GM18511 (cell line): ENCODE measurements around the gene CRIM1.

Experiments used
- ATAC-seq: cut with Tn5 transposase; IDR thresholded peaks from one replicate; pipeline ENCODE4 v1.9.1; 2021; ENCODE audit warnings: mild to moderate bottlenecking, moderate library complexity; ENCODE audit not compliant: unreplicated experiment

The CRIM1 gene

DNA sequence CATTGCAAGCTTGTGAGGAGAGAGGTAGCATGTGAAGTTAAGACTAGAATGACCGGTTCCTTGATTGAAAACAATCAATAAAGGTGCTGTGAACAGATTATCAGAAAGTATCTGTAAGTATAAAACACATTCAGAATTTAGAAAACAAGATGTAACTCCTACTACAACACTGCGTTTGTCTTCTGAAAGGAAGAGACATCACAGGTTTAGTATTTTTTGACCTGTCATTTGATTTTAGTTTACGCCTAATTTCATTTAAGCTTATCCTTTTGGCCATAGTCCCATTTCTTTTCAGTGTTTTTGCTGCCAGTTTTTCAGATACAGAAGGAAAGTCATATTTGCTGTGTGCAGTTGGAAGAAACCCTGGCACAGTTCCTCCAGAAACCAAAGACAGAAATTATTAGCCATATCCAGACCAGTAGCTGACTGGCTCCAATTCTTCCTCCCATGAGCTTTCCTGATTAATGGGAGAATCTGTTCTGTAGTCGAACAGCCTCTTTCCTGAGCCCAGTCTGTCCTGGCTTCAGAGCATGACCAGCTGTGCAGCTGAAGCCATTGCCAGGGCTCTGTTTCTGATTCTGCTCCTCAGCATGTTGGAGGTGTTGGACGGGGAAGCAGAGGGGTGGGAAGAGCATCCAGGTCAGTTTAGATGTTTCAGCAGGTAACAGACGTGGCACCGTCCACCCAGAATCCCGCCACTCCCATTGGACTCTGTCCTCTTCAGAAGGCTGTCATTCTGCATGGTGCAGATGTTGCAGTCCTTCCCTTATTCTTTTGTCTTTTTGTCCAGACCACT lies 61.0 kb downstream of the CRIM1 start:
- no peak for ATAC-seq

DNA sequence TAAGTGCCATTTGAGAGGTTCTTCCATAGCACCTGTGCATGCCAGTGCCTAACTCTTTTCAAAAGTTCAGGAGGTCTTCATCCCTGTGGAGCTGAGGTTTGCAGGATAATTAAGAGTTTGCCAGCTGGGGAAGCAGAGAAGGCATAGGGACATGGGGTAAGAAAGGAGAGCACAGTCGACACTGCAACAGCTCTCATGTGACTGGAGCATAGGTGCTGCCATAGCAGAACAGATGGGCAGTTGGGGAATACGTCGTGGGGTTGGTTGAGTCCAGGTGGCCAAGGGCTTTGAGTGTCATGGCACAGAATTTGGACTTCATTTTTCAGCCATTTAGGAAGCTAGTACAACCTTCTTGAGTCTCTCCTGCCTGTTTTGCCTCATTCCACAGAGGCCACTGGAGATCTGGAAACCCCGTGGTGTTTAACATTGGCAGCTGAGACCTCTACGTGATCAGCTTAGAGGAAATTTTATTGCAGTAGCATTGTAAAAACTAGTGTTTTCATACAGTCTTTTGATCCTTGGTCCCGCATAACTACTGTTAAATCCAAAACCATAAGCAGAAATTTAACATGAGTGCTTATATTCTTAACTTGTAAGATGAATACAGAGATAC lies 65.1 kb downstream of the CRIM1 start:
- no peak for ATAC-seq

DNA sequence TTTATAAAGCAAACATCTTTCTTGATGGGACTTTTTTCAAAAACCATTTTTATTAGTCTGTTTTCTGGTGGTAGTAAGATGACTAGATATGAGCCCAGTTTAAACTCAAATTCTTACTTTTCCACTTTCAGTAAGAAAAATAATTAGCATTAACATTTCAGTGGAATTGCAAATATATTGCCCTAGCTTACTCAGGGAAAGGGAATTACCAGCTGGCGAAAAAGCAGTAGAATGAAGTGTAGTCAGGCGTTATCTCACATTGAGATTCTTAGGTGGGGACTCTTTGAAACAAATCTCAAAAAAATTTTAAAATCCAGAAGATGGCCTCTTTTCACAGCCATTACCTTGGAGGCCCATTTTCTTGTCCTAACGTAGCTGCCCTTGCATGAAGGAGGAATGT lies 65.8 kb downstream of the CRIM1 start:
- ATAC-seq, result no peak

DNA sequence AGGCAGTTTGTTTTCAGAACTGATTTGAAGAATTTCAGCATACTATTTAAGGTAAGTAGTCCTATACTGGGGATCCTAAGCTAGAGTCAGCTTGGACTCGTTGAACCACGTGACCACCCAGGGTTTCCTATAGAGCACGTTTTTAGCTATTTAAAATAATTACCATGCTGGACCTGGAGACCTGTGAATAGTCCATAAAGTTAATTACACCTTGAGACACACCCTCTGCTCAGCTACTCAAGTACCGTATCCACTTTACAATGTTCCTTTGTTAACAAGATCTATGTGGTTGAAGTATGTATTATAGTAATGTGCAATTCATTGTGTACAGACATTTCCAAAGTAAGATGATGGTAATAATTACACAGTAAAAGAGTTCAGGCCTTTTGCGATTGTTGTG lies 67.6 kb downstream of the CRIM1 start:
- no peak for ATAC-seq

DNA sequence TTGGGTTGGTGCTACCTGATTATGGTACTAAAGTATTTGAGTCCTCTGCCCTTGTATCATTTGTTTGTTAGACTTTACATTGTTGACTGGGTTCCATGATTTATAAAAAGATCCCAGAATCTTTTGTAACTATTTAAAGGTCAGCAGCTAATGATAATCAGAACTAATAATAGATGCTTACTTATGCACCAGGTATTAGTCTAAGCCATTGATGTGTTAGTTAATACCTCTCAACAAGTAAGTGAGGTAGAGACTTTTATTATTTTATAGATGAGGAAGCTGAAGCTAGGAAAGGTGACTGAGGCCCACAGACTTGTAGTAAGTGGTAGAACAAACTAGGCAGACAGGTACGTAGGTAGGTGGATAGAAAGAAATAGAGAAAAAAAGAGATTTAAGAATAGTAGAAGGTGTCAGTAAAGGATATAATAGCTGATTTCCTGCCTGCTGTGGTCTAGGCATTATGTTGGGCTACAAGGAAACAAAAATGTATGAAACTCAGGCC lies 68.1 kb downstream of the CRIM1 start:
- no peak for ATAC-seq

DNA sequence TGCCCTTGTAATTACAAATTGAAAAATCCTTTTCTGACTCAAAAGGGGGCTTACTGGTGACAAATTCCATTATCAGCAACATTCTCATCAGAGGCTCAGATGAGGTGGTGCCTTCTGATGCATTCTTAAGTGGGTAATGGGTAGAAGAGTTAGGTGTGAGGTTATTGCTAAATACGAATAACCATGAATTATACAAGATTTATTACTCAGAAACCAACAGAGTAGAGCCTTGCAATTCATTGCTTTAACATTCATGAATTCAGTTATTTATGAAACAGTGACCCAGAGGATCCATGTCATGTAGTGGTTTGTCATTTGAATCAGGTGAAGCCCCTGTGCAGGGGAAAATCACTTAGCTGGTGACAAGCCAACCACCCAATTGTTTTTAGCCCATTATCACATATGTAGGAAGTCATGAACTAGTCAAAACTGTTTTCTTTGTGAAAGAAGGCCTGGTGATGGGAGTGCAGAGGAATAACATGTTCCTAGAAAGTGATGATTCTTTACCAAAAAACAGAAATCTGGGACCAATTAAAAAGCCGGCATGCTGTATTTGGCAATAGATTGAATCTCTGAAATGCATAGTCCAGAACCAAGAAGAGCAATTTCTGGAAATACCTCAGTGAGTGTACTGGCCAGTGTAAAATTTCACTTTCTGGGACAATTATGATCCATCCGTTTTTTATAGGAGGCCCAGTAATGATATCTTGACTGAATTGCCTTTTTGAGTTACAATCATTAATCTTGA lies 70.2 kb downstream of the CRIM1 start:
- peak; percentile 53 for ATAC-seq

DNA sequence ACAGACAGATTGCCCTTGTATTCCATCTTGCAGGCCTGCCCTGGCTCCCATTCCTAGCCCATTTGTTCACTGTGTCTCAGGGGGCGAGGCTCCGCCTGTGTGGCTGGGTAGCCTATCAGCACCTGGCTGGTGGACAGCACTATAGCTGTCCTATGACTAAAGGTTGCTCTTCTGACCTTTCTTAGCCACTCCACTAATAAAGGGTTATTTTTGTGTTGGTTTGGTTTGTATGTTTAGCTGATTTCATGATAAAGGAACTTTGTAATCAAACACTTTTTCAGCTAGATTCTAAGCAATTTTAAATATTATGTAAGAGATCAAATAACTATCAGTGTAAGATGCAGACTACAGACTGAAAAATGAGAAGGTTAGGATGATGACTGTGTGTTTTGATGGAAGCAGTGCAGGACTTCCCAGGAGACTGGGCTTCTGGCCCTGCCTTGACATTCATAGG lies 72.2 kb downstream of the CRIM1 start:
- no peak for ATAC-seq

DNA sequence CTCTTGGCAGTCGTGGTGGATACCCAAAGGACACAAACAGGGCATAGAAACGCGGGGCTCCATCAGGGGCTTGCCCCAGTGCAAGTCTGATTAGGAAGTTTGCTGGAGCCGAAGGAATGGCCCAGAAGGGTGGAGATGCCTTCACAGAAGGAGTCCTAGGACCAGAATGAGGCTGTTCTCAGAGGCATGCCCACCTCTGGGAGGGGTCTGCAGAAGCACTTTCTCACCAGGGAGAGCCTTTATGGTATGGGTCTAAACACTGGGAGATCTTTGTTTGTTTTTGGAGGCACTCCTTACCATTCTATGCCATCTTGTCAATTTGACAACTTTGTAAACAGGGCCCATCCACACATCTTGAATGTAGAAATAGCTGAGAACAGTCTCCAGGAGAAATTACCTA lies 75.0 kb downstream of the CRIM1 start:
- no peak for ATAC-seq

DNA sequence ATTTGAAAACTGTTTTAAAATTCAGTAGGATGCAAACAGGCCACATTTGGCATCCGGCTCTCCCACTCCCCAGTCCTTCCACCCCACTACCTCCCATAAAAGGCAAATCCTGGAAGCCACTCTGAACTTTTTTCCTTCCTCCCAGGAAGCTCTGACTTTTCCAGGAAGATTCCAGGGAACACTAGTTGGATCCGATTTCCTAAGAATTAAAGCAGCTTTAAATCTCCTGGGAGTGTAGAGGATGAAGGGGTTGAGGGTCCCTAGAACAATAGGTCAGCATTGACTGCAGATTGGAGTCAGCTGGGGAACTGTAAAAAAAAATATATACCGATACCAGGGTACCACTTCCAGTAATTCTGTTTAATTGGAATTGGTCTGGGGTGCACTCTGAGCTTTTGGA lies 76.9 kb downstream of the CRIM1 start:
- no peak for ATAC-seq

DNA sequence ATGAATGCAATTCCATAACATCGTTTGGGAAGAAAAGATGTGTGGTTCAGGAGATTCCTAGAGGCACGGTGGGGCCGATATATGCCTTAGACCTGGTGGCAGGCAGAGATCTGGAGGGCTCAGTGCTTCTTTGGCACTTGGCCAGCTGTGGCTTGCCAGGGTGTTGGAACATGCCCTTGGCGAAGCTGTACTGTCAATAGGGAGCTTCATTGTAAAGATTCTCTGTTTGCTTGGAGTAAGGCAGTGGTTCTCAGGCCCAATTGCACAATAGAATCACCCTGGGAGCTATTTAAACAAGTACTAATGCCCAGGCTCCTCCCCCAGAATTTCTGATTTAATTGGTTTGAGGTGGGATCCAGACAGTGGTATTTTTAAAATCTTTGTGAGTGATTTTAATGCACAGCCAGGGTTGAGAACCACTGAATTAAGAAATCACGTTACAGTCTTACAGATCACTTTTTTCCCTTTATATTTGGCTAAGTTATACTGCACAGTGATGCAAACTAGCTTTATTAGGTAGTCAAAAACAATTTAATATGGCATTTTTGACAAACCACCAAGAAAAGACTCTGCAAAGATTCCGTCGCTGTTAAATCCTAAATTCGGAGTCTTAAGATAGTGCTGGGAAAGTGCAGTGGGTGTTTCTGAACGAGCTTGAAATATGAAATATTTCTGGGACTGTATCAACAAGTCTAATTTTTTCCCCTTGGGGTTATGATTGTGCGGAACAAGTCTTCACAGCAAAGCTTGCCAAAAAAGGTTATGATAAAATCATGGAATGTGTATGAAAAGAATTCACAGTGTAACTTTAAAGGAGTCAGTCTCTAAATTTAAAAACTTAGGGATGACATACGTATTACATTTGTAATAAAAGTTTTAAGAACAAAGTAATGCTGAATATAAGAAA lies 78.0 kb downstream of the CRIM1 start:
- ATAC-seq, result no peak

DNA sequence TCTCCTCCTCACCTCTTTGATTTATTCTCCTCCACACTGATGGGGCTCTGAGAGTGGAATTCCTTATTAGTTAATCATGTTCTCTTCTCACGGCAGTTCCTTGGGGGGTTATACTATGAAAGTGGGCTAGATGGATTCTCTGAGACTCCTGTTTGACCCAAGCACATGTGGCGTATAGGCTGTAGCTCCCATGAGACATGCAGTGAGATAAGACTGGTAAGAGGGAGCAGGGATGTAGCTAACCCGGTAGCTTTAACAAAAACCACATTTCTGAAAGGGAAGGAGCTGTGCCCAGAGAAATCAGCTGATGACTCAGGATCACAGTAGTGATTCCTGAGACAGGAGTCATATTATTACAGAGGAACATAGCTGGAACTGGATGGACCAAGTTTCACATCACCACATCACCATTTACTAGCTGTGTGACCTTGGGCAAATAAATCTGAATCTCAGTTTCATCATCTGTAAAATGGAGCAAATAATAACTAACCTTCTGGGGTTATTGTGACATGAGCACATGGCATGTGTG lies 82.9 kb downstream of the CRIM1 start:
- ATAC-seq, result no peak

DNA sequence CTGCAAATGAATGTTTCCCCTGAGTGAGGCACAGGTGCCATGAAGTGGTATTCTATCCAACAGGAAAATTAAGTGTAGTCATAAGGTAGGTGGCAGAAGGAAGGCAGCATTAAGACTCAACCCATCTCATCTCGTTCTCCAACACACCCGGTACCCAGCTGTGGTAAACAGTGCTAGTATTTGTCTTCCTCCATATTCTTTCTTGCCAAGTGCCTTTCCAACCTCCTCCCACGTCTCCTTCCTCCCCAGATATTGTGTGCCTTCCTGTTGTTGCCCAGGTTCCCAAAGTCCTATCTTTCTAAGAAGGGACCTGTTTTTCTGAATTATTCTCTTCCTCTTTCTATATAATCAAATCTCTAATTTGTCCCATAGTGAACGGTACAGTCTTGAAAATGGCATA lies 83.5 kb downstream of the CRIM1 start:
- no peak for ATAC-seq

DNA sequence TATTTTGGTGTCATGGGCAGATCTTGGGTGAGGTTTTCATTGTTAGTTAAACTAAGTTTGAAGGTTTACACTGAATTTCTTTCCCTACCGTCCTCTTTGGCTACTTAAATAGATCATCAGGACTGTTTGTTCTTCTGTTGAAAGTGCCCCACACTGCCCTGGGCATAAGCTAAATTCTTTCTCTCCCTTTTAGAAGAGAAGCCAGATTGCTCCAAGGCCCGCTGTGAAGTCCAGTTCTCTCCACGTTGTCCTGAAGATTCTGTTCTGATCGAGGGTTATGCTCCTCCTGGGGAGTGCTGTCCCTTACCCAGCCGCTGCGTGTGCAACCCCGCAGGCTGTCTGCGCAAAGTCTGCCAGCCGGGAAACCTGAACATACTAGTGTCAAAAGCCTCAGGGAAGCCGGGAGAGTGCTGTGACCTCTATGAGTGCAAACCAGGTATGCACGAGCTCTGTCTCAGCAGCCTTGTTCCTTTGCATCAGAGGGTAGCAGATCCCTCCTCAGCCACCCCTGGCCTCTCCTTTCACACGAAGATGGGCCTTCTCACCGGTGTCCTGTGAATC lies 85.6 kb downstream of the CRIM1 start:
- no peak for ATAC-seq

DNA sequence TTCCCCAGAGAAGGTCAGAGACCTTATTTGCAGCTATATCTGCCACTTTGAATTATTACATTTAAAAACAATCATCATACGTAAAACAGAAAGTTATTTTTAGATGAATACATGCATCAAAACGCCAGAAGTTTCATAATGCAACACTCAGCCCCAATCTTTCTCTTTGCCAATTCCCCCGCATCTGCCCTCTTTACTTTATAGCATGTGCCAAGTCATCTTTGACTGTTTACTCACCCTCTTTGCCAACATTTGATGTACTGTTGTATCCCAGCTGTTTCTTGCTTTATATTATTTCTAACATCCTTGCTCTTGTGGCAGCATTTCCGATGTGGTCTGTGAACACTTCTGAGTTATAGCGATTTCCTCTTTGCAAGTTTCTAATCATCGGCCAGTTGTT lies 86.2 kb downstream of the CRIM1 start:
- peak; percentile 59 for ATAC-seq

DNA sequence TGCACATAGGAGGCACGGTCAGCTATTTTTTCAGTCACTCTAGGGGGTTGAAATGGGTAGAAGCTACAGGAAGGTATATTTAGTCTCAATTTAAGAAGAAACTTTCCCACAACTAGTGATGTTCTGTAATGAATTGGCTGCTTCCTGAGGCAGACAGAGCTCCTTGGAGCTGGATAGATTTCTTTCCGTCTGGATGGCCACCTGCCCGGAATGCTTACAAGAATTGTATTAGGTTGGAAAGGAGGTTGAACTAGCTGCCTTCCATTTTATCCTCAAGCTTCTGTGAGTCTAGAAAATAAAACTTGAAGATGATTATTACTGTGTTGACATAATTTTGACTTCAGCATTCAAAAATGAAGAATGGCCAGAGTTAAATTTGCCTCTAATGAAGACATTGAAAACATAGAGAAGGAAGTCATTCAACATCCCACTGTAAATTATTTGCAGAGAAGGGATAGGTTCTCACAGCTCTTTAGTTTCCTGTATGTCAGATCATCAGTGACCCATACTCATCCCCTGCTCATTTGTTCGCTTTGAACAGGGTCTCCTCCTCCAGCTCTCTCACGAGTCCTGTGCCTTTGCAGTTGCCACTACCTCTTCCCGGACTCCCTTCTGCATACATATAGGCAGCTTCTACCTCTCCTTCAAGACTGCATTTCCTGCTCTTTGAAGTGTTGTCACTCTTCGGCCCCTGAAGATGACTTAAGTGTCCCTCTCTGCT lies 88.8 kb downstream of the CRIM1 start:
- ATAC-seq, result no peak

DNA sequence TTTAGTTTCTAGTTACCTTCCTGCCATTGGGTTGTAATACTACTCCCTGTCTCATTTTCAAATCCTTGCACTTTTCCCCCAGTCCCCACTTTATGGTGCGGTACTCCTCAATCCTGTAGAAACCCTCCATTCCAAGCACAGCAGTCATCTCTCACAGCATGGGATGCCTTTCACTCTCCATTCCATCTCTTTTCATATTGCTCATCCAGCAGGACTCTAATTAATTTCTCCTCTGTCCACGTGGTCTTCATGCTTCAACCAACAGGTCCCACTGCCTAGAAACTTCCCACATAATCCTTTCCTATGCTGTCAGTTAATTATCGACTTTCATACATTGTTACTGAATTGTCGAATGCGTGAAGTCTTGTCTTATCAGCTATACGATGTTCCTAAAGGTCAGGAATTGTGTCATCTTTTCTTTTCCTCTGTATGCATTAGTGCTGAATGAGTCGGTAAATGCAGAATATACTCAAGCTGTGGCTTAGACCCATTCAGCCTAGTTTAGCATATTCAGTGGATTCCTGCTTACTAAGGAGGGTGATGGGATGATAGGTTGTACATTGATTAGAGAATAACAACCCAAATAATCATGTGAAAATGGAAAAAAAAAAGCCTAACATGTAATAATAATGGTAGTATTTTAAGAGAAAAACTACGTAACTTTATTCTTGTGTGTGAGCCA lies 89.7 kb downstream of the CRIM1 start:
- ATAC-seq, result no peak

DNA sequence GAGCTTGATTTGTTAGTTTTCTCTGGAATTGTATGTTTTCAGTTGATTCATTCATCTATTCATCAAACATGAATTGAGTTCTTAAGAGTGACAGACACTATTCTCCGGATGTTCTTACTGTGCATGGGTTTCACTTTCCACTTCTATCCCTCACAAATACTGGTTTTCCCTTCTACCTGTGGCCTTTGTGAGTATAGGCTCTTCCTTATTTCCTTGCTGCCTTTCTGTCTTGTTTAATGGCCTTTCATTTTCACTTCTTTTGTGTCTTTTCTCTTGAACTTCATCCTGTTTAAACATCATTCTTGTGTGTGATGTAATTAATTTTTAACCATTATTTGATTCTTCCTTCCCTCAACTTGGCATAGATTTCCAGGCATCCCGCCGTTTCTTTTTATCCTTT lies 90.7 kb downstream of the CRIM1 start:
- ATAC-seq, result no peak

DNA sequence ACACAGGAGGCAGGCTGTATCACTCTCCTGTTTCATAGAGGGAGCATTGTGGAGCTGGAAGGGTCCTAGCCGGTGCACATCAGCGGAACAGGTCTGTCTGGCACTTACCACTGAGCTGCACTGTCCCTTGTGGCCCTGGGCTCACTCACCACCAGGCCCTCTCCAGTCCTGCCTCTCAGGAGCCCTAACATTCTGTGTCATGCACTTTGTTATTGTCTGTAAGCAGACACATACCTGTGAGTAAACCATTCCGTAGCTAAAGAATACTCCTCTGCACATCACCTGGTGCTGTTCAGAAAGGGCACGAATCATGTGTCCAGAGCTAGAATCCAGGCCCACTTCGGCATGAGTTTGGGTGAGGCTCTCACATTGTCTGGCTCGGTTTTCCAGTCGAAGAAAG lies 93.6 kb downstream of the CRIM1 start:
- no peak for ATAC-seq

DNA sequence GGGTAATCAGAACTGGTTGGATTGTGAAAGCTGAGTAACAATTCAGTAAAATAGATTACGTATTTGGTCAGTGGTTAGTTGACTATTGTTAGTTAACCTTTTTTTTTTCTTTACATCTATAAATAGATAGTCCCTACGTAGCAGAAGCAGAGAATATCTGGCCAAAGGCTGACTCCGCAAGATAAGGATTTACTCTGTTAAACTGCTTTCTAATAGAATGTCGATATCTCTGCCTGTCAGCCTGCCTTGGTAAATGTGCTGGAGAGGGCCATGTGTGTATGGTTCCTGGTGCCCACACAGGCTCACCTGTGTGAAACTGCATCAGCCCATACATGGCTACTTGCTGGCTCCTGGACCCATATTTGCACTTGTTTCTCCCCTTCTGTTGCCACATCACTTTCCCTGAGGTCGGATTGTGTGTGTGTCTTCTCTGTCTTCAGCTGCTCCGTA lies 94.4 kb downstream of the CRIM1 start:
- no peak for ATAC-seq
